OCI-LY3 (cell line): Measurements from ENCODE around the gene PRPF4.

Experiments used
- EZH2phosphoT487 ChIP-seq: fragments of 200-600 bp; shearing (Covaris generic); IDR thresholded peaks from 2 replicates; pipeline ENCODE4 v1.6.1; 2018; ENCODE audit warnings: antibody characterized with exemption, mixed run types, low read depth
- TF ChIP-seq, protein P1 (sequence below): fragments of 200-600, 300-600 bp; sonication (generic); IDR thresholded peaks from 2 replicates; pipeline ENCODE4 v1.5.1; 2014; ENCODE audit warnings: antibody characterized with exemption, low read length, low read depth

DNA sequence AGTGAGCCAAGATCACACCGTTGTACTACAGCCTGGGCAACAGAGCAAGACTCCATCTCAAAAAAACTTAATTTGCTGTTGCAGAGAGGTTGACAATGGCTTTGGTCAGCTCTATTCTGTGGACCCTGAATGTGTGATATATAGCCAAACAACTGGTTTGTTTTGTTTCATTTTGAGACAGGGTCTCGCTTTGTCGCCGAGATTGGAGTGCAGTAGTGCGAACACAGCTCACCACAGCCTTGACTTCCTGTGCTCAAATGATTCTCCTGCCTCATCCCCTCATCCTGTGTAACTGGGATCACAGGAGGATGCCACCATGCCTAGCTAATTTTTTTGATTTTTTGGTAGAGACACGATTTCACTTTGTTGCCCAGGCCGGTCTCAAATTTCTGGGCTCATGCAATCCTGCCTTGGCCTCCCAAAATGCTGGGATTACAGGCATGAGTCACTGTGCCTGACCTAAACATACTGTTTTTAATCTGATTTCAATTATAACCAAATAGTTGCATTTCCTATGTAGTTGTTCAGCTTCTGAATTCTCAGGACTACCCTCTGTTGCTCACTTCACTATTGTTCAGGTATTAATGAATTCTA, 17.9 kb downstream of the PRPF4 start:
- TF ChIP-seq, protein P1, sequence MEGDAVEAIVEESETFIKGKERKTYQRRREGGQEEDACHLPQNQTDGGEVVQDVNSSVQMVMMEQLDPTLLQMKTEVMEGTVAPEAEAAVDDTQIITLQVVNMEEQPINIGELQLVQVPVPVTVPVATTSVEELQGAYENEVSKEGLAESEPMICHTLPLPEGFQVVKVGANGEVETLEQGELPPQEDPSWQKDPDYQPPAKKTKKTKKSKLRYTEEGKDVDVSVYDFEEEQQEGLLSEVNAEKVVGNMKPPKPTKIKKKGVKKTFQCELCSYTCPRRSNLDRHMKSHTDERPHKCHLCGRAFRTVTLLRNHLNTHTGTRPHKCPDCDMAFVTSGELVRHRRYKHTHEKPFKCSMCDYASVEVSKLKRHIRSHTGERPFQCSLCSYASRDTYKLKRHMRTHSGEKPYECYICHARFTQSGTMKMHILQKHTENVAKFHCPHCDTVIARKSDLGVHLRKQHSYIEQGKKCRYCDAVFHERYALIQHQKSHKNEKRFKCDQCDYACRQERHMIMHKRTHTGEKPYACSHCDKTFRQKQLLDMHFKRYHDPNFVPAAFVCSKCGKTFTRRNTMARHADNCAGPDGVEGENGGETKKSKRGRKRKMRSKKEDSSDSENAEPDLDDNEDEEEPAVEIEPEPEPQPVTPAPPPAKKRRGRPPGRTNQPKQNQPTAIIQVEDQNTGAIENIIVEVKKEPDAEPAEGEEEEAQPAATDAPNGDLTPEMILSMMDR = no peak
- no peak for TF ChIP-seq EZH2phosphoT487
